Calu3 (cell line): Measurements from ENCODE around the gene MYO10. TPM values are rescaled to one million over a fixed set of nuclear protein-coding genes. Genes with fewer than 3 reads are reported as not detected.

Source experiments
- BruUV-seq: library from RNA; stranded (reverse); fragments of 400-500 nt; replicated peaks from 2 replicates; lab custom pipeline; 2021; lab: Mats Ljungman, UMichigan
- CTCF ChIA-PET: fragments of 300-600 bp; sonication (Branson Sonifier 250); formaldehyde crosslinking; loops from one replicate; lab custom pipeline; 2022; ENCODE audit warnings: antibody characterized with exemption; lab: Charles Lee
- DNase-seq: peaks from one replicate; pipeline ENCODE4 v3.0.0; 2022
- H3K27ac Mint-ChIP-seq: one replicate; pipeline ENCODE4 v1.8.0; 2022; ENCODE audit warnings: mixed read lengths; ENCODE audit not compliant: unreplicated experiment
- H3K27me3 Mint-ChIP-seq: one replicate; pipeline ENCODE4 v1.8.0; 2022; ENCODE audit warnings: mixed read lengths; ENCODE audit not compliant: unreplicated experiment
- H3K36me3 Mint-ChIP-seq: one replicate; pipeline ENCODE4 v1.8.0; 2022; ENCODE audit warnings: mild to moderate bottlenecking, moderate library complexity, mixed read lengths; ENCODE audit not compliant: insufficient read depth, unreplicated experiment
- H3K4me1 Mint-ChIP-seq: one replicate; pipeline ENCODE4 v1.8.0; 2022; ENCODE audit warnings: mild to moderate bottlenecking, low read depth, mixed read lengths; ENCODE audit not compliant: unreplicated experiment
- H3K4me3 Mint-ChIP-seq: one replicate; pipeline ENCODE4 v1.8.0; 2022; ENCODE audit warnings: mild to moderate bottlenecking, low read depth, moderate library complexity, mixed read lengths; ENCODE audit not compliant: unreplicated experiment
- H3K9me3 Mint-ChIP-seq: one replicate; pipeline ENCODE4 v1.8.0; 2022; ENCODE audit warnings: low read depth, mixed read lengths; ENCODE audit not compliant: unreplicated experiment
- CTCF ChIP-seq: fragments of 200-600 bp; IDR thresholded peaks from one replicate; pipeline ENCODE4 v1.8.0; 2022; ENCODE audit warnings: antibody characterized with exemption; ENCODE audit not compliant: unreplicated experiment
- intact Hi-C: fragments of 100-400 bp; cut with micrococcal nuclease; formaldehyde crosslinking; loops from one replicate; pipeline ENCODE4 v1.10.0; 2022; ENCODE audit not compliant: unreplicated experiment
- total RNA-seq: library from RNA; stranded (reverse); gene quantifications from 2 replicates; pipeline ENCODE4 v1.2.3, GENCODE V29; 2022

MYO10 gene
- total RNA-seq, 1 experiment from 2014 or later, result 101 TPM

DNA sequence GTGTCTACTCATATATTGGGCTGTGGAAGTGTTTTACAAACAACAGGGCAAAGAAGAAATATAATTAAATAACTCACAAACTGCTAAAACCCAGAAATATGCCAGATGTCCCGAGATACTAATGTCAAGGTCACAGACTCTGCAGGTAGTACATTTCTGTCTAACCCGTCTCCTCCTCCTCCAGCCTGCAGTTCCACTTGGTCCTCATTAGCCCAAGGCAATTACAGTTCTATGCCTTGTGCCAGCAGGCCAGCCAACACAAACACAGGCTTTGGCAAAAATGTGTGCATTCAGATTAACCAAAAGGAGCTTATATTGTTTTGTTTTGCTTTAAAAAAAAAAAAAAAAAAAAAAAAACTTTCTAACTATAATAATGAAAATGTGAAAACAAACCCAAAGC, 148.8 kb downstream of the MYO10 start:
- H3K27me3 Mint-ChIP-seq, result no peaks in the 10 kb centered on the region

GRCh38 chr5:16784843-16785791, 151.0 kb downstream of the MYO10 start:
- DNase-seq, result no peak
- Mint-ChIP-seq H3K4me3 (no peak overlapping the region), H3K4me1 (peaks cover 17% of the 10 kb centered on the region), H3K36me3 (peaks cover 38% of the 10 kb centered on the region), H3K27ac (no peak overlapping the region), H3K9me3 (no peaks in the 10 kb centered on the region), H3K27me3 (no peaks in the 10 kb centered on the region)
- no peak for TF ChIP-seq CTCF
- no TSS peak for BruUV-seq
- intact Hi-C loops, result no loop called here
- CTCF ChIA-PET, result no interaction called here

More for the DNA sequence above, 148.8 kb downstream of the MYO10 start:
- no peak for TF ChIP-seq CTCF
- no TSS peak for BruUV-seq
- H3K27ac Mint-ChIP-seq, result no peak overlapping the region
- intact Hi-C loops, result no loop called here
- CTCF ChIA-PET, result interaction anchor here (0.6 to 0.7 kb wide), 2 partner anchors 285 to 346 kb away, joined by 3 read pairs; no protein-coding TSS in a partner anchor
- H3K4me3 Mint-ChIP-seq, result no peak overlapping the region
- no peaks in the 10 kb centered on the region for H3K9me3 Mint-ChIP-seq
- no peak for DNase-seq
- H3K36me3 Mint-ChIP-seq, result peaks cover 36% of the 10 kb centered on the region
- peaks cover 30% of the 10 kb centered on the region for H3K4me1 Mint-ChIP-seq

- Mint-ChIP-seq H3K9me3 (no peaks in the 10 kb centered on the region), H3K4me3 (no peak overlapping the region), H3K4me1 (peaks cover 17% of the 10 kb centered on the region), H3K36me3 (peaks cover 37% of the 10 kb centered on the region), H3K27me3 (no peaks in the 10 kb centered on the region), H3K27ac (no peak overlapping the region)
- intact Hi-C loops, result no loop called here
- CTCF ChIA-PET, result no interaction called here
- TF ChIP-seq CTCF, result no peak
- no TSS peak for BruUV-seq
- DNase-seq, result no peak
Measured at GRCh38 chr5:16784088-16784487, 152.0 kb downstream of the MYO10 start.

- no peaks in the 10 kb centered on the region for H3K27me3 Mint-ChIP-seq
- no peak overlapping the region for H3K27ac Mint-ChIP-seq
- CTCF ChIA-PET, result no interaction called here
- no peak overlapping the region for H3K4me3 Mint-ChIP-seq
- H3K36me3 Mint-ChIP-seq, result peaks cover 36% of the 10 kb centered on the region
- intact Hi-C loops, result no loop called here
- BruUV-seq, result no TSS peak
- no peaks in the 10 kb centered on the region for H3K9me3 Mint-ChIP-seq
- H3K4me1 Mint-ChIP-seq, result peaks cover 9% of the 10 kb centered on the region
- TF ChIP-seq CTCF, result no peak
- DNase-seq, result no peak
Measured at GRCh38 chr5:16781828-16782626, 154.1 kb downstream of the MYO10 start.
